Upper lobe of left lung (tissue), 4 donors: ENCODE data around the gene MCF2L2.

ENCODE experiments used
- CTCF ChIP-seq, 6 experiments: fragments of 450-650 bp in 4 of 6; fragments of 200-600 bp in 2 of 6; sonication (generic) in 2 of 6; IDR thresholded peaks; one replicate each; pipeline ENCODE4 v1.5.1; 2016 to 2019; ENCODE audit warnings: antibody characterized with exemption in 6 of 6
- EP300 ChIP-seq, 4 donors: sonication (generic); formaldehyde crosslinking; IDR thresholded peaks; one replicate each; pipeline ENCODE4 v1.5.1; 2017; ENCODE audit warnings: antibody characterized with exemption in 4 of 4, control low read depth in 2 of 4
- POLR2A ChIP-seq, 4 donors: fragments of 450-650 bp; IDR thresholded peaks; one replicate each; pipeline ENCODE4 v1.5.1; 2016 to 2017; ENCODE audit warnings: antibody characterized with exemption in 4 of 4, mild to moderate bottlenecking in 2 of 4
- POLR2AphosphoS5 ChIP-seq, 2 donors: sonication (generic); formaldehyde crosslinking; IDR thresholded peaks; one replicate each; pipeline ENCODE4 v1.5.1; 2017; ENCODE audit warnings: antibody characterized with exemption in 2 of 2

- TF ChIP-seq POLR2AphosphoS5 (IDR thresholded peaks at IDR 0.05) (no peak), CTCF (IDR thresholded peaks at IDR 0.05) (no peak), POLR2A (IDR thresholded peaks at IDR 0.05) (peak in 1 of 4 donors; percentile 9), EP300 (IDR thresholded peaks at IDR 0.05) (no peak)
Observed at GRCh38 chr3:183210341-183210740, 218.1 kb downstream of the MCF2L2 start.
